GM18867 (cell line): Measurements from ENCODE around the gene KIAA0040.

Source experiments
- ATAC-seq: cut with Tn5 transposase; IDR thresholded peaks from one replicate; pipeline ENCODE4 v1.9.1; 2021; ENCODE audit warnings: mild to moderate bottlenecking, moderate library complexity; ENCODE audit not compliant: unreplicated experiment

The KIAA0040 gene

DNA sequence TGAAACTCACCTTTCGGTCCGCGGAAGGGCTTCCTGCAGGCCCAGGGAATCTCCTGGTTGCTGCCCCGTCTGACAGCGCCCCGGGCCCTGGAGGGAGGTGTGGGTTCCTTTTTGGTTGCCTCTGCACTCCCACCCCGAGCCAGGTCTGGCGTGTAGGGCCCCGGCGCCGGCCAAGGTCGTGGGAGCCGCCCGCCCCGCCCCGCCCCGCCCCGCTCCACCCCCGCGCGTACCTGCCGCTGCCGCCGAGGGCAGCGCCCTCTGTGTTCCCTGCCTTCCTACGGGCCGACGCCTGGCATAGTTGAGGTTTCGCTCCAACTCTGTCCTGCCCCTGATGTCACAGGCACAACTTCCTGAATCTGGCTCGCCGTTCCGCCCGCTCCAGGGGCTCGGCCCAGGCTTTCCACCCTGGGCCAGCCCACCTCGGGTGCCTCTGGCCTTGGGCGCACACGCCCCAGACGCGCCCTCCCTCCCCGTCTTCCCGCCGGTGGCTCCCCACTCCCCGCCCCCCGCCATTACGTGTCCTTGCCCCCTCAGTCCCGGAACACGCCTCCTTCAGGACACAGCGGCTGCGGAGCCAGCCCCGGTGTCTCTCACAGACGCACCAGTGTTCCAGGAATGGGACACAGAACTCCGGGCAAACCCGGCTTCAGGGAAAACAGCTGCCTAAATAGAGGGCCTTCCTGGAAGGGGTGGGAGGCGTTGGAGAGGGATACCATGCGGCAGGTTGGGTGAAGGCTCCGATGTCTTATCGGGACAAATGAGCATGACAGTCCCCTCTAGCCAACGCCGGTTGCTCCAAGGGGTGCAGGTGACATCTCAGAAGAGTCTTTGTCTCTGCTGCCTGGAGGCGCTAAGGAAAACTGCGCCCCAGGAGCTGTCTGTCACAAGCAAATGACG, at the start of gene KIAA0040:
TSS of gene KIAA0040 (minus strand) at position 147 of the 897 bp plus-strand sequence. CDS start 31,763 bp downstream, outside the sequence.
- ATAC-seq: peak; percentile 52

- ATAC-seq: peak; percentile 85
Measured at GRCh38 chr1:175237389-175237788, 44.8 kb upstream of the KIAA0040 start.

GRCh38 chr1:175234639-175235038, 42.1 kb upstream of the KIAA0040 start:
- ATAC-seq: no peak

- ATAC-seq: no peak
Measured at GRCh38 chr1:175232335-175232734, 39.8 kb upstream of the KIAA0040 start.

GRCh38 chr1:175225805-175226129, 33.2 kb upstream of the KIAA0040 start:
- peak; percentile 33 for ATAC-seq

GRCh38 chr1:175222296-175222938, 29.8 kb upstream of the KIAA0040 start:
- ATAC-seq: no peak

DNA sequence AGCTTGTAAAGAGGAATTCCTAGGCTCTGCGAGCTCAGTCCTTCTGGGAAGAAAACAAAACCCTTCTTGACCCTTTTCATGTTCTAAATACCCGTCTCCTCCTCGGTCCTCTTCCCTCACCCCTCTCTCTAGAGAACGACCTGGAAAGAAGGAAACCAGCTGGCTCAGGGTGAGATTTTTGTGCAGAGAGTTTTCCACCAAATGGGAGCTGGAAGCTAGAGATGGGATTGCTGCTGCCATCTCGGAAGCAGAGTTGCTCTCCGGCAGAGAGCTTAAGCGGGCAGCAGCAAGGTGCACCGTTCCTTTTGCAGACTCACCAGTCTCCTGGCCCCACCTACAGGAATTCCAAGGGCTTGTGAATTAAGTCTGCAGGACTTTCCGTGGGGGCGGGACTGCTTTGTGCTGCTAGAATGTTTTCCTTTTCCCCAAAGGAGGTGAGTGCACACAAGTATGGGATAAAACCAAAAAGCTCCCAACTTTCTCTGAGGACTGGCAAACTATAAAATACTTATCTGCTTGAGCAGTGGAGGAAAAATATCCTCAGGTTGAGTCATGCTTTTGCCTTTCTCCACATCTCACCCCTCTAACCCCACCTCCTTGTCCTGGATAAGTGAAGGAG, 29.1 kb upstream of the KIAA0040 start:
- no peak for ATAC-seq

DNA sequence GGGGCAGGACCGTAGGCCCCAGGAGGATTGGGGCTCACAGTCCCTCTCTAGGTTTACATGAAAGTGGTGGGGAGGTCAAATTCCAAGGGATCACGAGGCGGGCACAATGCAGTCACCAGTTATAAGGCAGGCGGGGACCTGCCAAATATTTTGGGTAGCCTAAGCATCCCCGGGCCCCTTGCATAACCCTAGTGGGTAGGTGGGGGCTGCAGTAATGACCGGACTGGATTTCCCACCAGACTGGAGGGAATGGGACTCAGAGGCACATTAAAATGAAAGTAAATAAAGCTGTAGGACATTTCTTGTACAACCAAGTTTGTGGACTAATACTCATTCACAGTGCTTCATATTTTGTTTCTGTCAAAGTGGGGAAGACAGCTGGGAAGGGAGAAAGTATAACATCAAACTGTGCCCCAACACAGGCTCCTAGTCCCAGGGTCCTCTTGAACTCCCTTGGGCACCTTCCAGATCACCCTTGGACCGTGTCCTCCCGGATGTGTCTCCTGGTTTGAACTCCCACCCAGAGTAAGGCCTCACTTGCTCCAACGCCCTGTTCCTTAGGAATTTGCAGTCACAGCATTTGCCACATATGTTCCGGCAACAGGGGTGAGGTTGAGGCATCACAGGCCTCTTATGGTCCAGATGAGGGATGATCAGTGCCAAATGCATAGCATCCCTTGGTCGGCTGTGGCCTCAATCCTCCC, 28.4 kb upstream of the KIAA0040 start:
- no peak for ATAC-seq

GRCh38 chr1:175219774-175220173, 27.2 kb upstream of the KIAA0040 start:
- ATAC-seq: no peak

DNA sequence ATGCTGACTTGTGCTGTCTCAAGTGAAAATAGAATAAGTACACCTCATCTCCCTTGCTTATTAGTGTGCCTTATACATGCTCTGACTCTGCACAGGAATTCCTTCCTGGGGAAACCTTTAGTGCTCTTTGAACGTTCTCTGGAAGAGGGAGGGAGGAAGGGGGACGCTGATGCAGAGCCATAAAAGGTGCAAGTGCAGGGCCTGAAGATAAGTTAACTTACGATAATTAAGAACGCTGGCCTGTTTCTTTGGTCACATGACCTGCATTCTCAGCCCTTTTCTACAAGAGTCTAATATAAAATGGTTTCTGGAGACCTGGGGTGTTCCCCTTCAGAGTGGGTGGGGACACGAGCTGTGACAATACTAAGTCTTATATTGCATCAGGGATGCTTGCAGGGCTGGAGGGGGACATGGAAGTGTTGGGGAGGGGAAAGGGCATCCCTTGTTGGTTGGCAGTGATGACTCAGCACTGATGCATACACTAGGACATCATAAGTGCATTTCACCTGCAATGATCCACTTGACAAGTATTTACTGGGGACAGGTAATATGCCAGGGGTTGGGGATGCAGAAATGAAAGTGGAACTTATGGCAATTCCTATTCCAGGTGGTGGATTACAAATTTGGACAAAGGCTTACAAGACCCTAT, 26.3 kb upstream of the KIAA0040 start:
- ATAC-seq: no peak

- ATAC-seq: no peak
Measured at GRCh38 chr1:175217721-175218531, 25.4 kb upstream of the KIAA0040 start.

DNA sequence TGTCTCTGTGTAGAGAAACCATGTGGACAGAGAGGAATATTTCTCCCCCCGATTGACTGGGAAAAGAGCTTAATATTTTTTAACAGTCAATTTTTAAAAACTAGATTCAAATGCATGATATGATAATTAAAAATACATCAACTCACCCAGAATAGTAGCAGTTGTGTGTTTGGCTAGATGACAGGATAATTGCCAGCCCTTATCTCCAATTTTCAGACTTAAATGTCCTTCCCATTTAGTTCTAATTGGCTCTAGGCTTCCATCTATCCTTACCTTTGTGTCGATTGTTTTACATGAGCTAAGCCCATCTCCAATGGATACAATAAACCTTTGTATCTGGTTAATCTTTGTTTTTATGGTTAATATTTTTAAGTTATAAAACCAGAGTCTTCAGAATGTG, 23.9 kb upstream of the KIAA0040 start:
- no peak for ATAC-seq

DNA sequence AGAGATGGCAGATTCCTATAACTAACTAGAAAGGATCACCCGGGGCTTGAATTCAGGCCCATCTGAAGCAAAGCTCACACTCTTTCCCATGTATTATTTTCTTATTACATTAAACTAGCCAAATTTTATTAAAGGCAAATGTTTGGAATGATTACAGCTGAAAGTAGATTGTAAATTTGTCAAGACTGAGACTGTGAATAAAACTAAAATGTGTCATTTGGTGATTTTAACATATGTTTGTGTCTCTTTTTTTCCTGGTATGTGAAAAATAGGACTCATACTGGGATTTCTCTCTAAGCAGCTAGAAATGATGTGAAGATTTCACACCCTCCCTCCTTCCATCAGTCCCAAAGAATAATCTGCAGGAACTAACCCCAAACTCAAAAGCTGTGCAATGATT, 19.1 kb upstream of the KIAA0040 start:
- ATAC-seq: no peak

- no peak for ATAC-seq
Measured at GRCh38 chr1:175210744-175211143, 18.2 kb upstream of the KIAA0040 start.

DNA sequence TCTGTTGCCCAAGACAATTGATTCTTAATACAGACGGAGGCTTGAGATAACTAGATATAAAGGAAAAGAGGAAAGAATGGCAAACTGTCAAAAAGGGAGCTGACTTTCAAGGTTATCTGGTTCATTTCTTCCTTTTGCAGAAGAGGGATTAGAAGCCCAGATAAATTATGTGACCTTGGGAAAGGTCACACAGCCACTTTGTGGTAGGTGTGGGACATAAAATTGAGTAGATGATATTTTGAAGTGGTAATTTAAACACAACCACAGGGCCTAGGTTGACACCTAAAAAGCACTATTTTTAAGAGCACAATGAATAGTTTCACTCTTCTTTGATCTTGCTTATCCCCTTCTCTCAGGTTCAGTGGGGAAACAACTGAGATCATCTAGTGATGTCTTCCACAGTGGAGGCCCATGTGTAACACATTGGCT, 16.9 kb upstream of the KIAA0040 start:
- peak; percentile 55 for ATAC-seq

GRCh38 chr1:175208773-175209492, 16.4 kb upstream of the KIAA0040 start:
- ATAC-seq: peak; percentile 83

GRCh38 chr1:175207971-175208370, 15.4 kb upstream of the KIAA0040 start:
- no peak for ATAC-seq

GRCh38 chr1:175206687-175207086, 14.1 kb upstream of the KIAA0040 start:
- no peak for ATAC-seq

GRCh38 chr1:175204330-175204729, 11.8 kb upstream of the KIAA0040 start:
- ATAC-seq: peak; percentile 80
